HCT116 (cell line): Measurements from ENCODE around the gene ZDHHC22. TPM values are rescaled to one million over a fixed set of nuclear protein-coding genes. Genes with fewer than 3 reads are reported as not detected.

Source experiments
- ATAC-seq: fragments of 200-7000 bp; cut with Tn5 transposase; 2 replicates; pipeline ENCODE4 v1.9.1; 2020; ENCODE audit warnings: mild to moderate bottlenecking, moderate library complexity
- BruUV-seq: library from RNA; stranded (reverse); fragments of 400-500 nt; replicated peaks from 2 replicates; lab custom pipeline; 2021; lab: Mats Ljungman, UMichigan
- CTCF ChIA-PET: fragments of 300-600 bp; sonication (Branson Sonifier 250); formaldehyde crosslinking; loops from one replicate; lab custom pipeline; 2021; ENCODE audit warnings: antibody characterized with exemption; lab: Charles Lee
- POLR2A ChIA-PET: fragments of 300-600, 350-600 bp; sonication (Branson Sonifier 250); formaldehyde crosslinking; loops from one replicate; lab custom pipeline; 2021; ENCODE audit warnings: antibody characterized with exemption; lab: Charles Lee
- RAD21 ChIA-PET, 2 experiments: fragments of 300-600 bp; sonication (Branson Sonifier 250); formaldehyde crosslinking; loops; one replicate each; lab custom pipeline; 2023; ENCODE audit warnings: low total read pairs in 2 of 2; ENCODE audit not compliant: uncharacterized antibody in 2 of 2, unreplicated experiment in 2 of 2, low non-redundant PET in 1 of 2; lab: Charles Lee
- DNase-seq: peaks from one replicate; pipeline ENCODE4 v3.0.0-alpha.2; 2010; ENCODE audit warnings: low read depth, low spot score
- H2AFZ ChIP-seq: fragments of 200-600 bp; shearing (Covaris generic), sonication (generic); 2 replicates; pipeline ENCODE4 v1.6.1; 2017; ENCODE audit warnings: low read depth, mixed run types, mixed read lengths, antibody characterized with exemption, low read length; ENCODE audit not compliant: poor library complexity, severe bottlenecking
- H3K27ac ChIP-seq: 2 replicates; pipeline ENCODE4 v1.5.1; 2012; ENCODE audit warnings: low read depth, low read length
- H3K27me3 ChIP-seq: fragments of 200-600 bp; sonication (generic); 2 replicates; pipeline ENCODE4 v1.6.1; 2016; ENCODE audit warnings: mixed run types, low read length, mixed read lengths; ENCODE audit not compliant: insufficient read depth
- H3K36me3 ChIP-seq, 2 experiments: fragments of 200-500 bp in 1 of 2; fragments of 200-600 bp in 1 of 2; sonication (Bioruptor generic) in 1 of 2; sonication (generic) in 1 of 2; 2 replicates each; pipeline versions ENCODE4 v1.5.1 to v1.6.1; 2014 to 2016; ENCODE audit warnings: low read length in 2 of 2, inconsistent platforms in 1 of 2, mixed read lengths in 1 of 2, mixed run types in 1 of 2; ENCODE audit not compliant: insufficient read depth in 2 of 2, control insufficient read depth in 1 of 2
- H3K4me1 ChIP-seq, 2 experiments: fragments of 200-600 bp in 1 of 2; sonication (generic) in 1 of 2; 2 replicates each; pipeline versions ENCODE4 v1.5.1 to v1.6.1; 2012 to 2017; ENCODE audit warnings: low read length in 2 of 2, inconsistent platforms in 1 of 2, mild to moderate bottlenecking in 1 of 2, mixed read lengths in 1 of 2, mixed run types in 1 of 2, moderate library complexity in 1 of 2; ENCODE audit not compliant: insufficient read depth in 2 of 2, control insufficient read depth in 1 of 2
- H3K4me2 ChIP-seq: fragments of 200-600 bp; sonication (generic); 2 replicates; pipeline ENCODE4 v1.6.1; 2017; ENCODE audit warnings: mixed run types, low read length, mixed read lengths
- H3K4me3 ChIP-seq, 2 experiments: fragments of 200-600 bp in 1 of 2; sonication (generic) in 1 of 2; replicated peaks in 1 of 2; 2 replicates each; pipeline ENCODE4 v1.5.1; 2011 to 2016; ENCODE audit warnings: low read length in 2 of 2, control low read depth in 1 of 2, low read depth in 1 of 2, mild to moderate bottlenecking in 1 of 2, mixed read lengths in 1 of 2, mixed run types in 1 of 2
- H3K79me2 ChIP-seq: fragments of 200-600 bp; sonication (generic); 2 replicates; pipeline ENCODE4 v1.6.1; 2017; ENCODE audit warnings: mild to moderate bottlenecking, mixed run types, low read length, moderate library complexity, mixed read lengths; ENCODE audit not compliant: insufficient read depth
- H3K9ac ChIP-seq: fragments of 200-600 bp; sonication (generic); 2 replicates; pipeline ENCODE4 v1.6.1; 2016; ENCODE audit warnings: low read length, mixed read lengths
- H3K9me2 ChIP-seq: fragments of 200-600 bp; sonication (generic), shearing (Covaris generic); 2 replicates; pipeline ENCODE4 v1.6.1; 2017; ENCODE audit warnings: mixed run types, mild to moderate bottlenecking, moderate library complexity; ENCODE audit not compliant: insufficient read depth
- H3K9me3 ChIP-seq, 2 experiments: fragments of 200-500 bp in 1 of 2; fragments of 200-600 bp in 1 of 2; sonication (Bioruptor generic) in 1 of 2; sonication (generic) in 1 of 2; 2 replicates each; pipeline ENCODE4 v1.6.1; 2014 to 2017; ENCODE audit warnings: low read length in 2 of 2, mixed read lengths in 2 of 2, inconsistent platforms in 1 of 2, low read depth in 1 of 2, mild to moderate bottlenecking in 1 of 2, mixed run types in 1 of 2, moderate library complexity in 1 of 2; ENCODE audit not compliant: control insufficient read depth in 1 of 2, insufficient read depth in 1 of 2
- H4K20me1 ChIP-seq: fragments of 200-600 bp; sonication (generic), shearing (Covaris generic); 2 replicates; pipeline ENCODE4 v1.6.1; 2017; ENCODE audit warnings: mixed run types, mild to moderate bottlenecking, moderate library complexity; ENCODE audit not compliant: insufficient read depth
- ATF3 ChIP-seq: IDR thresholded peaks from 2 replicates; pipeline ENCODE4 v1.6.1; 2012
- CBX3 ChIP-seq: IDR thresholded peaks from 2 replicates; pipeline ENCODE4 v1.6.1; 2012; ENCODE audit warnings: low read depth
- CEBPB ChIP-seq: IDR thresholded peaks from 2 replicates; pipeline ENCODE4 v1.6.1; 2012; ENCODE audit warnings: low read depth
- CTCF ChIP-seq, 3 experiments: fragments of 200-600 bp in 1 of 3; sonication (generic) in 1 of 3; IDR thresholded peaks in 2 of 3; conservative IDR thresholded peaks in 1 of 3; 2 replicates each; pipeline ENCODE4 v1.5.1; 2012 to 2017; ENCODE audit warnings: low read depth in 2 of 3, low read length in 2 of 3, antibody characterized with exemption in 1 of 3, borderline replicate concordance in 1 of 3, control low read depth in 1 of 3, mild to moderate bottlenecking in 1 of 3, mixed read lengths in 1 of 3, mixed run types in 1 of 3, moderate library complexity in 1 of 3; ENCODE audit not compliant: insufficient read depth in 1 of 3
- EGR1 ChIP-seq: IDR thresholded peaks from 2 replicates; pipeline ENCODE4 v1.6.1; 2012; ENCODE audit warnings: low read depth
- ELF1 ChIP-seq: IDR thresholded peaks from 2 replicates; pipeline ENCODE4 v1.6.1; 2012; ENCODE audit warnings: low read depth, borderline replicate concordance
- EZH2 ChIP-seq: fragments of 200-600 bp; sonication (generic); IDR thresholded peaks from 2 replicates; pipeline ENCODE4 v1.6.1; 2017; ENCODE audit warnings: antibody characterized with exemption, mixed run types
- EZH2phosphoT487 ChIP-seq: fragments of 200-600 bp; IDR thresholded peaks from 2 replicates; pipeline ENCODE4 v1.6.1; 2018; ENCODE audit warnings: antibody characterized with exemption, borderline replicate concordance
- FOSL1 ChIP-seq: IDR thresholded peaks from 2 replicates; pipeline ENCODE4 v1.6.1; 2012; ENCODE audit warnings: low read depth
- JUND ChIP-seq: IDR thresholded peaks from 2 replicates; pipeline ENCODE4 v1.6.1; 2012
- MAX ChIP-seq: IDR thresholded peaks from 2 replicates; pipeline ENCODE4 v1.6.1; 2012
- POLR2A ChIP-seq: IDR thresholded peaks from 2 replicates; pipeline ENCODE4 v1.7.0; 2011; ENCODE audit warnings: borderline replicate concordance; ENCODE audit not compliant: insufficient read depth, insufficient read length; ENCODE audit errors: extremely low read depth
- POLR2AphosphoS5 ChIP-seq: IDR thresholded peaks from 2 replicates; pipeline ENCODE4 v1.6.1; 2011; ENCODE audit warnings: mild to moderate bottlenecking, low read depth, low read length, moderate library complexity
- RAD21 ChIP-seq: IDR thresholded peaks from 2 replicates; pipeline ENCODE4 v1.6.1; 2012; ENCODE audit warnings: low read depth, mild to moderate bottlenecking
- REST ChIP-seq: IDR thresholded peaks from 2 replicates; pipeline ENCODE4 v1.6.1; 2012; ENCODE audit warnings: low read depth
- SIN3A ChIP-seq: IDR thresholded peaks from 2 replicates; pipeline ENCODE4 v1.6.1; 2012; ENCODE audit warnings: low read depth
- SRF ChIP-seq: IDR thresholded peaks from 2 replicates; pipeline ENCODE4 v1.6.1; 2012; ENCODE audit warnings: low read depth
- TCF7L2 ChIP-seq: IDR thresholded peaks from 2 replicates; pipeline ENCODE4 v1.7.0; 2011; ENCODE audit warnings: borderline replicate concordance, inconsistent platforms; ENCODE audit not compliant: insufficient read depth, insufficient read length; ENCODE audit errors: extremely low read depth
- YY1 ChIP-seq: IDR thresholded peaks from 2 replicates; pipeline ENCODE4 v1.6.1; 2011; ENCODE audit warnings: low read length, low read depth, moderate library complexity, mild to moderate bottlenecking; ENCODE audit not compliant: insufficient replicate concordance; ENCODE audit errors: extremely low read depth
- ZFX ChIP-seq: fragments of 450-650 bp; IDR thresholded peaks from 2 replicates; pipeline ENCODE4 v1.6.1; 2017
- intact Hi-C: fragments of 100-400 bp; cut with micrococcal nuclease; formaldehyde crosslinking; loops from 2 replicates; pipeline ENCODE4 v1.10.0; 2022
- total RNA-seq: library from RNA; stranded (reverse); gene quantifications from one replicate; pipeline ENCODE4 v1.2.1, GENCODE V29; 2021; ENCODE audit not compliant: unreplicated experiment

The ZDHHC22 gene
- total RNA-seq, 1 experiment from 2014 or later: 0.10 TPM

- no TSS peak for BruUV-seq
These were observed 1.8 kb downstream of the ZDHHC22 start for GRCh38 chr14:77139540-77140358.

More at GRCh38 chr14:77139540-77140358, 1.8 kb downstream of the ZDHHC22 start:
- H3K9ac ChIP-seq: peak overlapping the region; percentile 28
- H3K4me1 ChIP-seq: peaks cover 7 to 21% of the 10 kb centered on the region in 2 experiments; a peak in 3 of 4 replicates
- no peaks in the 10 kb centered on the region for H3K79me2 ChIP-seq
- intact Hi-C loops: no loop called here
- no peaks in the 10 kb centered on the region for H3K9me2 ChIP-seq
- no peaks in the 10 kb centered on the region for H3K27me3 ChIP-seq
- ChIA-PET POLR2A (no interaction called here), CTCF (interaction anchor here (1.0 to 1.6 kb wide), 8 partner anchors 8 to 176 kb away, joined by 3 to 7 read pairs (median 4); partner anchors contain the start of gene CIPC), RAD21 (no interaction called here)
- no peaks in the 10 kb centered on the region for H3K36me3 ChIP-seq
- ATAC-seq (peak; percentile 91), DNase-seq (peak; percentile 27)
- TF ChIP-seq EZH2phosphoT487 (no peak), JUND (no peak), EZH2 (no peak), CTCF (IDR thresholded peaks at IDR 0.05 in 2 of 3, conservative IDR thresholded peaks at IDR 0.05 in 1 of 3; ENCODE audit: borderline replicate concordance in 1 of 3, insufficient read depth in 1 of 3, low read depth in 2 of 3, low read length in 2 of 3) (peak; percentile 47 to 85 (median 77)), POLR2AphosphoS5 (no peak), TCF7L2 (no peak), FOSL1 (no peak), ZFX (no peak), POLR2A (no peak), SRF (no peak), MAX (peak; percentile 63), EGR1 (no peak), RAD21 (peak; percentile 65), YY1 (peak; percentile 27), CBX3 (no peak), CEBPB (no peak), SIN3A (no peak), ATF3 (no peak), ELF1 (no peak), REST (no peak)
- peak overlapping the region; percentile 96 for H2AFZ ChIP-seq
- peak overlapping the region; percentile 81 for H3K4me2 ChIP-seq
- H4K20me1 ChIP-seq: no peaks in the 10 kb centered on the region
- H3K4me3 ChIP-seq: peak overlapping the region; percentile 41 to 62
- H3K27ac ChIP-seq: no peak overlapping the region
- no peaks in the 10 kb centered on the region for H3K9me3 ChIP-seq
